Kidney (tissue), 14 donors: Measurements from ENCODE around the gene ELAPOR2. TPM values are rescaled to one million over a fixed set of nuclear protein-coding genes. Genes with fewer than 3 reads are reported as not detected.

Source experiments
- DNase-seq, 5 donors: peaks; one replicate each; pipeline ENCODE4 v3.0.0-alpha.2; 2013 to 2020
- FAIRE-seq: peaks from 2 replicates; lab custom pipeline; 2012; peaks lifted over from hg19 to GRCh38; lab: Jason Lieb, UNC
- H3K27ac ChIP-seq, 2 donors: one replicate each; pipeline ENCODE4 v1.7.0; 2013; ENCODE audit warnings: low read depth in 2 of 2, low read length in 2 of 2, inconsistent platforms in 1 of 2
- H3K27me3 ChIP-seq: one replicate; pipeline ENCODE4 v1.7.1; 2013; ENCODE audit warnings: low read length, inconsistent platforms; ENCODE audit not compliant: control insufficient read depth, insufficient read depth
- H3K36me3 ChIP-seq, 3 donors: one replicate each; pipeline versions ENCODE4 v1.7.0 to v1.7.1; 2013; ENCODE audit warnings: low read length in 3 of 3, control low read depth in 1 of 3, inconsistent platforms in 1 of 3; ENCODE audit not compliant: insufficient read depth in 3 of 3, control insufficient read depth in 2 of 3
- H3K4me1 ChIP-seq, 3 donors: one replicate each; pipeline versions ENCODE4 v1.7.0 to v1.7.1; 2013; ENCODE audit warnings: low read length in 3 of 3, inconsistent platforms in 1 of 3, low read depth in 1 of 3; ENCODE audit not compliant: control insufficient read depth in 2 of 3, insufficient read depth in 2 of 3
- H3K4me3 ChIP-seq, 3 donors: one replicate each; pipeline versions ENCODE4 v1.7.0 to v1.8.1; 2013; ENCODE audit warnings: low read length in 3 of 3, control low read depth in 1 of 3, inconsistent platforms in 1 of 3
- H3K9ac ChIP-seq, 3 donors: one replicate each; pipeline versions ENCODE4 v1.7.0 to v1.7.1; 2013; ENCODE audit warnings: low read length in 3 of 3, control low read depth in 1 of 3, inconsistent platforms in 1 of 3
- H3K9me3 ChIP-seq, 3 donors: one replicate each; pipeline versions ENCODE4 v1.7.0 to v1.7.1; 2013; ENCODE audit warnings: low read length in 3 of 3, control low read depth in 1 of 3, inconsistent platforms in 1 of 3; ENCODE audit not compliant: control insufficient read depth in 2 of 3, insufficient read depth in 1 of 3
- intact Hi-C: fragments of 100-400 bp; cut with DNase I; formaldehyde crosslinking; loops from one replicate; pipeline ENCODE4 v1.11.1; 2022
- polyA plus RNA-seq: library from polyadenylated mRNA; stranded (reverse); fragments of 350-450 nt; fragmentation: Illumina TruSeq; extraction: RNeasy Lipid Tissue Mini Kit (QIAGEN cat#74804); gene quantifications from one replicate; pipeline ENCODE4 v1.2.3, GENCODE V29; 2014; ENCODE audit warnings: low read depth, low replicate concordance; ENCODE audit not compliant: insufficient read depth
- total RNA-seq: library from RNA; stranded (reverse); fragmentation: NEBNext Ultra II Directional; extraction: Animal tissue kit (Norgen Biotek cat#: 25700); gene quantifications from one replicate; pipeline ENCODE4 v1.2.1, GENCODE V29; 2021
- TF ChIP-seq, protein P1 (sequence below): IDR thresholded peaks from 3 replicates; pipeline ENCODE4 v1.5.1; 2012; ENCODE audit warnings: mild to moderate bottlenecking, moderate library complexity, borderline replicate concordance; ENCODE audit not compliant: insufficient read depth; ENCODE audit errors: extremely low read depth
- donor health status: control.
- donor health status: control.
- donor health status: control.
- donor health status: control.
- donor health status: control.
- donor health status: DM: yes; HTN: yes; CAD: no.
- donor health status: Normal renal cell carcinoma (clear cell type).

ELAPOR2 gene
- total and polyA plus RNA-seq, 2 donors from 2014 or later = 2.9 to 9.0 TPM

DNA sequence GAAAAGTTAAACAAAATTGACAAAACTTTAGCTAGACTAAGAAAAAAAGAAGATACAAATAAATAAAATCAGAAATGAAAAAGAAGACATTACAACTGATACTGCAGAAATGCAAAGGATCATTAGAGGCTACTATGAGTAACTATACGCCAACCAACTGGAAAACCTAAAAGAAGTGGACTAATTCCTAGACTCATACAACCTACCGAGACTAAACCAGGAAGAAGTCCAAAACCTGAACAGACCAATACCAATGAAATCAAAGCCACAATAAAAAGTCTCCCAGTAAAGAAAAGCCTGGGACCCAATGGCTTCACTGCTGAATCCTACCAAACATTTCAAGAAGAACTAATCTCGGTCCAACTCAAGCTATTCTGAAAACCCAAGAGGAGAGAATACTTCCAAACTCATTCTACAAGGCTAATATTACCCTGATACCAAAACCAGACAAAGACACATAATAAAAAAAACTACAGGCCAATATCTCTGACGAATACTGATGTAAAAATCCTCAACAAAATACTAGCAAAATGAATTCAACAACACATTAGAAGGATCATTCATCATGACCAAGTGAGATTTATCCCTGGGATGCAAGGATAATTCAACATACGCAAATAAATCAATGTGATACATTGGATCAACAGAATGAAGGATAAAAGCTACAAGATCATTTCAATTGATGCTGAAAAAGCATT lies 20.3 kb downstream of the ELAPOR2 start:
- Histone ChIP-seq H3K9ac (no peak overlapping the region), H3K36me3 (no peaks in the 10 kb centered on the region), H3K9me3 (no peaks in the 10 kb centered on the region), H3K4me3 (peak overlapping the region; percentile 16 to 55 (median 48)), H3K4me1 (no peaks in the 10 kb centered on the region), H3K27me3 (no peaks in the 10 kb centered on the region), H3K27ac (no peak overlapping the region)
- intact Hi-C loops = no loop called here
- TF ChIP-seq, protein P1, sequence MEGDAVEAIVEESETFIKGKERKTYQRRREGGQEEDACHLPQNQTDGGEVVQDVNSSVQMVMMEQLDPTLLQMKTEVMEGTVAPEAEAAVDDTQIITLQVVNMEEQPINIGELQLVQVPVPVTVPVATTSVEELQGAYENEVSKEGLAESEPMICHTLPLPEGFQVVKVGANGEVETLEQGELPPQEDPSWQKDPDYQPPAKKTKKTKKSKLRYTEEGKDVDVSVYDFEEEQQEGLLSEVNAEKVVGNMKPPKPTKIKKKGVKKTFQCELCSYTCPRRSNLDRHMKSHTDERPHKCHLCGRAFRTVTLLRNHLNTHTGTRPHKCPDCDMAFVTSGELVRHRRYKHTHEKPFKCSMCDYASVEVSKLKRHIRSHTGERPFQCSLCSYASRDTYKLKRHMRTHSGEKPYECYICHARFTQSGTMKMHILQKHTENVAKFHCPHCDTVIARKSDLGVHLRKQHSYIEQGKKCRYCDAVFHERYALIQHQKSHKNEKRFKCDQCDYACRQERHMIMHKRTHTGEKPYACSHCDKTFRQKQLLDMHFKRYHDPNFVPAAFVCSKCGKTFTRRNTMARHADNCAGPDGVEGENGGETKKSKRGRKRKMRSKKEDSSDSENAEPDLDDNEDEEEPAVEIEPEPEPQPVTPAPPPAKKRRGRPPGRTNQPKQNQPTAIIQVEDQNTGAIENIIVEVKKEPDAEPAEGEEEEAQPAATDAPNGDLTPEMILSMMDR = no peak
- FAIRE-seq (peak; percentile 77), DNase-seq (peak in 1 of 5 donors; percentile 3)

DNA sequence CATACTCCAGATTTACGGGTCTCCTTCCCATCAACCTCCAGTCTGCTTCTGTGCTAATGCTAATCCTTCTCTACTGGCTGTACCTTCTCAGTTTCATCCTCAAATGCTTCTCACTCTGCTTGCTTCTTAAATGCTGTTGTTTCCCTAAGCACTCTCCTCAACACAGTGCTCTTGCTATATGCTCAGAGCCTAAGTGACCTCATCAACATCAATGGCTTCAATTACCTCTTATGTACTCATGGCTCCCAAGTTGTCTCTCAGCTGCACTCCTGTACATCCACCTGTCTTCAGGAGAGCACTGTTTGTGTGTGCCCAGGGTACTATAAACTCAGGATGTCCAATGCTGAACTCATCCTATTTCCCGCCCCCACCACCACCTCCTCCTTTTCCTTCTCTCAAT lies 22.5 kb downstream of the ELAPOR2 start:
- TF ChIP-seq, protein P1 = no peak
- H3K27ac ChIP-seq = no peak overlapping the region
- H3K9me3 ChIP-seq = no peaks in the 10 kb centered on the region
- no peak for DNase-seq
- FAIRE-seq = no peak
- H3K4me3 ChIP-seq = no peak overlapping the region
- H3K27me3 ChIP-seq = no peaks in the 10 kb centered on the region
- intact Hi-C loops = no loop called here
- no peaks in the 10 kb centered on the region for H3K36me3 ChIP-seq
- H3K4me1 ChIP-seq = no peaks in the 10 kb centered on the region
- H3K9ac ChIP-seq = no peak overlapping the region

DNA sequence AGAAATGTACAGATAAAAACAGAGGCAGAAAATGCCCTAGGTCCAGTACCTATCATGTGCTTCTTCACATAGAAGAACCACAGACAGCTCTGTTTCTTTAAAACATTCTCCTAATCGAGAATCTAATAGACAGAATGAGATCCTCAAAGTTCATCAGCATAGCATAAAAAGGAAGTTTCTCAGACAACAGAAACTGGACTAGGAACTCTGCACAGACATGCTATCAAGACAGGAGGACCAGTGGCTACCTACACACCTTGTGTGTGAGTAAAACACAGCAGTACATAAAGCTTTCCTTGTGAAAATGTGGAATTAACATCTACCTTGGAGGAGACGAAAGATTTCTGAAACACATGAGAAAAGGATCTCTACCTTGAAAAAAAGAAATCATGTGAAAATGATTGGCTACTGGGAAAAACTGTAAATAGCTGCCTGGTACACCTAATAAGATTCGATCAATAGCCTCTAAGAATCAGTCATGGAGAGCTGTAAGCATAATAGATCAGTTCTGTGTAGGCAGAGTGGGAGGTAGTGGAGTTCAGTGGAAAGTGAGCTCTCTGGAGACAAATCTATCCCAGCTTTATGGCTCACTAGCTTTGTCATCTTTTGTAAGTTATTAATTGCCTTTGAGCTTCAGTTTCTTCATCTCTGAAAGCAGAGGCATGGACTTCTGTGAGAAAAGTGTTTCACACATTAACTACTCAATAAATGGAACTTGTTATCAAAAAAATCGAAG lies 26.7 kb downstream of the ELAPOR2 start:
- no peaks in the 10 kb centered on the region for H3K27me3 ChIP-seq
- FAIRE-seq (no peak), DNase-seq (no peak)
- TF ChIP-seq, protein P1 = no peak
- H3K27ac ChIP-seq = no peak overlapping the region
- intact Hi-C loops = no loop called here
- H3K9ac ChIP-seq = no peak overlapping the region
- no peaks in the 10 kb centered on the region for H3K9me3 ChIP-seq
- no peaks in the 10 kb centered on the region for H3K36me3 ChIP-seq
- H3K4me1 ChIP-seq = no peaks in the 10 kb centered on the region
- H3K4me3 ChIP-seq = no peak overlapping the region
